Measurements from ENCODE around the gene PKP4. TPM values are rescaled to one million over a fixed set of nuclear protein-coding genes. Genes with fewer than 3 reads are reported as not detected.

The PKP4 gene
- total RNA-seq, 1 experiment from 2014 or later: 52.0 TPM

- no peak for DNase-seq
- no peak overlapping the region for H3K14ac ChIP-seq (ENCODE audit: insufficient read depth, low read length)
- Mint-ChIP-seq H3K4me1 (peaks cover 59 to 69% of the 10 kb centered on the region in 2 experiments), H3K27me3 (ENCODE audit: low read depth) (no peaks in the 10 kb centered on the region), H3K36me3 (ENCODE audit: insufficient read depth in 1 of 3, low read depth in 3 of 3) (peaks cover 0 to 4% (median 2%) of the 10 kb centered on the region in 3 experiments; a peak in 3 of 7 replicates), H3K4me3 (no peak overlapping the region), H3K27ac (no peak overlapping the region), H3K9me3 (no peaks in the 10 kb centered on the region)
- no peaks in the 10 kb centered on the region for H3K23me2 ChIP-seq (ENCODE audit: insufficient read length, low read depth, low read length, poor library complexity, severe bottlenecking)
- H2BK120ac ChIP-seq (ENCODE audit: low read depth, low read length, poor library complexity, severe bottlenecking): no peak overlapping the region
- no peaks in the 10 kb centered on the region for H3K27me3 ChIP-seq (ENCODE audit: insufficient read depth, low read length)
- H3K4ac ChIP-seq (ENCODE audit: low read depth, low read length): no peak overlapping the region
- H4K8ac ChIP-seq (replicated peaks; ENCODE audit: insufficient read length, low read depth, low read length): no peak overlapping the region
- no peaks in the 10 kb centered on the region; the same call in 1 of the 2 replicates for H3K4me1 ChIP-seq (ENCODE audit: insufficient read depth, low read length)
- H3K27ac ChIP-seq (ENCODE audit: insufficient read length, low read depth, low read length): no peak overlapping the region
- H3K79me1 ChIP-seq (ENCODE audit: insufficient read depth, low read depth, low read length, poor library complexity, severe bottlenecking): peaks cover 12% of the 10 kb centered on the region
- H3K18ac ChIP-seq (ENCODE audit: insufficient read length, low read depth, low read length): no peak overlapping the region
- H3T11ph ChIP-seq (ENCODE audit: low read length): no peak overlapping the region
- H3K56ac ChIP-seq (ENCODE audit: insufficient read length, low read depth, low read length): no peak overlapping the region
- H4K5ac ChIP-seq (ENCODE audit: insufficient read length, low read depth, low read length): no peak overlapping the region
- no peak overlapping the region for H2BK15ac ChIP-seq (ENCODE audit: low read depth, low read length)
- no peak overlapping the region for H4K91ac ChIP-seq (ENCODE audit: insufficient read length, low read depth, low read length)
- peaks cover 18% of the 10 kb centered on the region; the same call in 1 of the 2 replicates for H3K79me2 ChIP-seq (ENCODE audit: insufficient read depth, low read length)
- H2BK5ac ChIP-seq (ENCODE audit: insufficient read length, low read length): no peak overlapping the region
- H3K9ac ChIP-seq (ENCODE audit: extremely low read depth, insufficient read length, low read length): no peak overlapping the region
- no peak overlapping the region for H3K23ac ChIP-seq (ENCODE audit: insufficient read length, low read depth, low read length)
- no peak overlapping the region for H2AFZ ChIP-seq (ENCODE audit: low read length)
- TF ChIP-seq CTCF (conservative IDR thresholded peaks at IDR 0.05): no peak
- H2BK12ac ChIP-seq (ENCODE audit: insufficient read length, low read depth, low read length): no peak overlapping the region
- no CpG with 5 or more reads among the region's 5 CpGs for WGBS (ENCODE audit: extremely low coverage, insufficient read length, low lambda C conversion rate)
- no peak overlapping the region for H2AK5ac ChIP-seq (ENCODE audit: insufficient read length, low read length)
- no peak overlapping the region for H3K4me2 ChIP-seq (ENCODE audit: insufficient read depth, insufficient read length, low read length)
- no peaks in the 10 kb centered on the region for H3K9me3 ChIP-seq (ENCODE audit: control insufficient read depth, low read depth, low read length)
- H4K20me1 ChIP-seq (ENCODE audit: control insufficient read depth, insufficient read depth, insufficient read length): no peaks in the 10 kb centered on the region
- no peak overlapping the region for H2BK20ac ChIP-seq (ENCODE audit: low read depth, low read length, poor library complexity, severe bottlenecking)
These were observed 30.2 kb downstream of the PKP4 start for GRCh38 chr2:158486970-158487325.
